ENCODE data around the gene RIN3. TPM values are rescaled to one million over a fixed set of nuclear protein-coding genes. Genes with fewer than 3 reads are reported as not detected.

Gene RIN3
- total RNA-seq, 1 experiment from 2014 or later: 10.9 TPM

GRCh38 chr14:92531106-92531873, 17.7 kb downstream of the RIN3 start:
- POLR2A ChIA-PET: no interaction called here
- TF ChIP-seq, protein P1, sequence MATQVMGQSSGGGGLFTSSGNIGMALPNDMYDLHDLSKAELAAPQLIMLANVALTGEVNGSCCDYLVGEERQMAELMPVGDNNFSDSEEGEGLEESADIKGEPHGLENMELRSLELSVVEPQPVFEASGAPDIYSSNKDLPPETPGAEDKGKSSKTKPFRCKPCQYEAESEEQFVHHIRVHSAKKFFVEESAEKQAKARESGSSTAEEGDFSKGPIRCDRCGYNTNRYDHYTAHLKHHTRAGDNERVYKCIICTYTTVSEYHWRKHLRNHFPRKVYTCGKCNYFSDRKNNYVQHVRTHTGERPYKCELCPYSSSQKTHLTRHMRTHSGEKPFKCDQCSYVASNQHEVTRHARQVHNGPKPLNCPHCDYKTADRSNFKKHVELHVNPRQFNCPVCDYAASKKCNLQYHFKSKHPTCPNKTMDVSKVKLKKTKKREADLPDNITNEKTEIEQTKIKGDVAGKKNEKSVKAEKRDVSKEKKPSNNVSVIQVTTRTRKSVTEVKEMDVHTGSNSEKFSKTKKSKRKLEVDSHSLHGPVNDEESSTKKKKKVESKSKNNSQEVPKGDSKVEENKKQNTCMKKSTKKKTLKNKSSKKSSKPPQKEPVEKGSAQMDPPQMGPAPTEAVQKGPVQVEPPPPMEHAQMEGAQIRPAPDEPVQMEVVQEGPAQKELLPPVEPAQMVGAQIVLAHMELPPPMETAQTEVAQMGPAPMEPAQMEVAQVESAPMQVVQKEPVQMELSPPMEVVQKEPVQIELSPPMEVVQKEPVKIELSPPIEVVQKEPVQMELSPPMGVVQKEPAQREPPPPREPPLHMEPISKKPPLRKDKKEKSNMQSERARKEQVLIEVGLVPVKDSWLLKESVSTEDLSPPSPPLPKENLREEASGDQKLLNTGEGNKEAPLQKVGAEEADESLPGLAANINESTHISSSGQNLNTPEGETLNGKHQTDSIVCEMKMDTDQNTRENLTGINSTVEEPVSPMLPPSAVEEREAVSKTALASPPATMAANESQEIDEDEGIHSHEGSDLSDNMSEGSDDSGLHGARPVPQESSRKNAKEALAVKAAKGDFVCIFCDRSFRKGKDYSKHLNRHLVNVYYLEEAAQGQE (IDR thresholded peaks at IDR 0.05; ENCODE audit: insufficient read depth in 1 of 2, low read depth in 2 of 2, low read length in 1 of 2): no peak
- TF ChIP-seq CTCF (IDR thresholded peaks at IDR 0.05) (no peak), POLR2AphosphoS5 (IDR thresholded peaks at IDR 0.05; ENCODE audit: low read depth, low read length) (no peak)
- BruUV-seq (replicated peaks): no TSS peak
- H3K4me3 ChIP-seq (ENCODE audit: low read depth in 2 of 2, low read length in 2 of 2): no peak overlapping the region
- H3K9me3 ChIP-seq (ENCODE audit: control insufficient read depth, insufficient read depth, low read depth, low read length): no peaks in the 10 kb centered on the region
- intact Hi-C loops (cut with micrococcal nuclease; ENCODE audit: unreplicated experiment) (no loop called here), in situ Hi-C loops (cut with HindIII; ENCODE audit: low pct_unique_long_range_greater_than_20kb, low sequenced_read_pairs) (no loop called here)
- no peak overlapping the region for H3K27ac ChIP-seq (ENCODE audit: low read length)
- H3K4me1 ChIP-seq (ENCODE audit: control insufficient read depth, insufficient read depth, low read length): no peaks in the 10 kb centered on the region; the same call in 1 of the 2 replicates
- CTCF ChIA-PET: no interaction called here
- H3K36me3 ChIP-seq (ENCODE audit: control insufficient read depth, insufficient read depth, low read length): no peaks in the 10 kb centered on the region
- no peak for ATAC-seq
- DNase-seq (ENCODE audit: low read depth, low spot score): no peak
- no peaks in the 10 kb centered on the region for H3K27me3 ChIP-seq (ENCODE audit: control insufficient read depth, insufficient read depth, low read length)

DNA sequence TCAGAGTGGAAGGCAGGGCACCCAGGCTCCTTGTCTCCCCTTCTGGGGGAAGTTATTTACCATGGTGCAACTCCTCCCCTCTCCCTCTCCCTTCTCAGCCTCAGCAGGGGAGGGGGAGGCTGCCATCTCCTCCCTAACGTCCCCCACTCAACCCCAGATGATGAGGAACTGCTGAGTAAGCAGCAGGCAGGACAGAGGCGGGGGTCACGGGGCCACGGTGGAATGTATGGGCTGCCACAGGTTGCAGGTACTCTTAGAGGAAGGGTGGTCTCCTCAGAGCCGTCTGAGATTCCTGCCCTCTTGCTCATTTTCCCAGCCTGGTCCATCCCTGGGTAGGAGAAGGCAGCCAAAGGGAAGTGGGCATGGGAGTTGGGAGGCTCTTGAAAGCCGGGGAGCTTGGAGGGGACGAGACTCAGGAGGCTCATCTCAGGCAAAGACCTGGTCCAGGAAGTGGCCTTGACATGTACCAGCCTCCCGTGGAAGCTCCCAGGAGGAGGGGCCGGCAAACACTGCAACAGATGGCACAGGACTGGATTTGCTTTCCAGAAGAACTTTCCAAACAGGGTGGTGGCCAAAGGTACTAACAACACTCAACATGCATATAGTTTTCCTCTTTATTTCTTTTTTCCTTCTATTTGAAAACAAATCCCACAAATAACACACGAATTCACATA, 19.0 kb downstream of the RIN3 start:
- ChIA-PET POLR2A (no interaction called here), CTCF (no interaction called here)
- Histone ChIP-seq H3K36me3 (ENCODE audit: control insufficient read depth, insufficient read depth, low read length) (no peaks in the 10 kb centered on the region), H3K4me1 (ENCODE audit: control insufficient read depth, insufficient read depth, low read length) (no peaks in the 10 kb centered on the region; the same call in 1 of the 2 replicates), H3K27ac (ENCODE audit: low read length) (no peak overlapping the region), H3K4me3 (ENCODE audit: low read depth in 2 of 2, low read length in 2 of 2) (no peak overlapping the region), H3K9me3 (ENCODE audit: control insufficient read depth, insufficient read depth, low read depth, low read length) (no peaks in the 10 kb centered on the region), H3K27me3 (ENCODE audit: control insufficient read depth, insufficient read depth, low read length) (no peaks in the 10 kb centered on the region)
- TF ChIP-seq CTCF (IDR thresholded peaks at IDR 0.05) (no peak), POLR2AphosphoS5 (IDR thresholded peaks at IDR 0.05; ENCODE audit: low read depth, low read length) (no peak), SIN3A (IDR thresholded peaks at IDR 0.05; ENCODE audit: borderline replicate concordance, insufficient read depth, low read depth, low read length) (no peak), TCF7L2 (IDR thresholded peaks at IDR 0.05; ENCODE audit: low read depth, low read length) (no peak)
- TF ChIP-seq, protein P1 (IDR thresholded peaks at IDR 0.05; ENCODE audit: insufficient read depth in 1 of 2, low read depth in 2 of 2, low read length in 1 of 2): no peak
- in situ Hi-C loops (cut with HindIII; ENCODE audit: low pct_unique_long_range_greater_than_20kb, low sequenced_read_pairs) (no loop called here), intact Hi-C loops (cut with micrococcal nuclease; ENCODE audit: unreplicated experiment) (no loop called here)
- DNase-seq (ENCODE audit: low read depth, low spot score) (no peak), ATAC-seq (no peak)
- BruUV-seq (replicated peaks): no TSS peak

Measured in Panc1 (cell line).